ENCODE data around the gene CLCNKA.

GRCh38 chr1:15997637-15998280 is 24.1 kb upstream of the CLCNKA start:
- TF ChIP-seq CTCF (IDR thresholded peaks at IDR 0.05; ENCODE audit: low read depth, low read length, missing input control), result no peak
- TF ChIP-seq, protein P1, sequence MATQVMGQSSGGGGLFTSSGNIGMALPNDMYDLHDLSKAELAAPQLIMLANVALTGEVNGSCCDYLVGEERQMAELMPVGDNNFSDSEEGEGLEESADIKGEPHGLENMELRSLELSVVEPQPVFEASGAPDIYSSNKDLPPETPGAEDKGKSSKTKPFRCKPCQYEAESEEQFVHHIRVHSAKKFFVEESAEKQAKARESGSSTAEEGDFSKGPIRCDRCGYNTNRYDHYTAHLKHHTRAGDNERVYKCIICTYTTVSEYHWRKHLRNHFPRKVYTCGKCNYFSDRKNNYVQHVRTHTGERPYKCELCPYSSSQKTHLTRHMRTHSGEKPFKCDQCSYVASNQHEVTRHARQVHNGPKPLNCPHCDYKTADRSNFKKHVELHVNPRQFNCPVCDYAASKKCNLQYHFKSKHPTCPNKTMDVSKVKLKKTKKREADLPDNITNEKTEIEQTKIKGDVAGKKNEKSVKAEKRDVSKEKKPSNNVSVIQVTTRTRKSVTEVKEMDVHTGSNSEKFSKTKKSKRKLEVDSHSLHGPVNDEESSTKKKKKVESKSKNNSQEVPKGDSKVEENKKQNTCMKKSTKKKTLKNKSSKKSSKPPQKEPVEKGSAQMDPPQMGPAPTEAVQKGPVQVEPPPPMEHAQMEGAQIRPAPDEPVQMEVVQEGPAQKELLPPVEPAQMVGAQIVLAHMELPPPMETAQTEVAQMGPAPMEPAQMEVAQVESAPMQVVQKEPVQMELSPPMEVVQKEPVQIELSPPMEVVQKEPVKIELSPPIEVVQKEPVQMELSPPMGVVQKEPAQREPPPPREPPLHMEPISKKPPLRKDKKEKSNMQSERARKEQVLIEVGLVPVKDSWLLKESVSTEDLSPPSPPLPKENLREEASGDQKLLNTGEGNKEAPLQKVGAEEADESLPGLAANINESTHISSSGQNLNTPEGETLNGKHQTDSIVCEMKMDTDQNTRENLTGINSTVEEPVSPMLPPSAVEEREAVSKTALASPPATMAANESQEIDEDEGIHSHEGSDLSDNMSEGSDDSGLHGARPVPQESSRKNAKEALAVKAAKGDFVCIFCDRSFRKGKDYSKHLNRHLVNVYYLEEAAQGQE (IDR thresholded peaks at IDR 0.05), result no peak
- no peak for TF ChIP-seq TAF1 (conservative IDR thresholded peaks at IDR 0.05)
- no peak for TF ChIP-seq RAD21 (IDR thresholded peaks at IDR 0.05)
- no peak for TF ChIP-seq JUND (IDR thresholded peaks at IDR 0.05)
- TF ChIP-seq FOXA1 (IDR thresholded peaks at IDR 0.05), result no peak
- TF ChIP-seq RXRA (IDR thresholded peaks at IDR 0.05), result no peak
- TF ChIP-seq YY1 (IDR thresholded peaks at IDR 0.05), result no peak
- TF ChIP-seq EGR1 (IDR thresholded peaks at IDR 0.05; ENCODE audit: low read depth in 2 of 2), result no peak
- TF ChIP-seq GABPA (IDR thresholded peaks at IDR 0.05 in 1 of 2, conservative IDR thresholded peaks at IDR 0.05 in 1 of 2), result no peak
